ENCODE data around the gene KANSL1. TPM values are rescaled to one million over a fixed set of nuclear protein-coding genes. Genes with fewer than 3 reads are reported as not detected.
"Not testable (repeated sequence)": the region's sequence is repeated elsewhere in the genome, so short reads cannot be mapped to it uniquely, and the experiment has no call there.

KANSL1 gene
- total RNA-seq, 1 donor from 2014 or later = 190 TPM

GRCh38 chr17:46193626-46194392 lies 580 bp upstream of the KANSL1 start:
- DNase-seq (ENCODE audit: low spot score) = peak; percentile 98

GRCh38 chr17:46192439-46193150 lies 634 bp downstream of the KANSL1 start:
- peak; percentile 85 for DNase-seq (ENCODE audit: low spot score)

GRCh38 chr17:46192189-46192438 lies 1.1 kb downstream of the KANSL1 start:
- no peak for DNase-seq (ENCODE audit: low spot score)

GRCh38 chr17:46191322-46192188 lies 1.7 kb downstream of the KANSL1 start:
- DNase-seq (ENCODE audit: low spot score) = no peak

- DNase-seq (ENCODE audit: low spot score) = no peak
Observed at GRCh38 chr17:46190763-46191162, 2.5 kb downstream of the KANSL1 start.

- not testable (repeated sequence) for DNase-seq (ENCODE audit: low spot score)
Observed at GRCh38 chr17:46186827-46187235, 6.4 kb downstream of the KANSL1 start.

- DNase-seq (ENCODE audit: low spot score) = no peak
Observed at GRCh38 chr17:46184696-46185095, 8.5 kb downstream of the KANSL1 start.

- DNase-seq (ENCODE audit: low spot score) = not testable (repeated sequence)
Observed at GRCh38 chr17:46183383-46183782, 9.8 kb downstream of the KANSL1 start.

- DNase-seq (ENCODE audit: low spot score) = no peak
Observed at GRCh38 chr17:46182961-46183360, 10.3 kb downstream of the KANSL1 start.

- no peak for DNase-seq (ENCODE audit: low spot score)
Observed at GRCh38 chr17:46181940-46182339, 11.3 kb downstream of the KANSL1 start.

GRCh38 chr17:46181316-46181715 lies 11.9 kb downstream of the KANSL1 start:
- not testable (repeated sequence) for DNase-seq (ENCODE audit: low spot score)

GRCh38 chr17:46180892-46181274 lies 12.3 kb downstream of the KANSL1 start:
- no peak for DNase-seq (ENCODE audit: low spot score)

GRCh38 chr17:46180185-46180891 lies 12.9 kb downstream of the KANSL1 start:
- not testable (repeated sequence) for DNase-seq (ENCODE audit: low spot score)

GRCh38 chr17:46179375-46179999 lies 13.7 kb downstream of the KANSL1 start:
- DNase-seq (ENCODE audit: low spot score) = no peak

GRCh38 chr17:46178550-46179214 lies 14.5 kb downstream of the KANSL1 start:
- DNase-seq (ENCODE audit: low spot score) = no peak

- DNase-seq (ENCODE audit: low spot score) = no peak
Observed at GRCh38 chr17:46176975-46177374, 16.3 kb downstream of the KANSL1 start.

- DNase-seq (ENCODE audit: low spot score) = no peak
Observed at GRCh38 chr17:46175891-46176290, 17.3 kb downstream of the KANSL1 start.

- no peak for DNase-seq (ENCODE audit: low spot score)
Observed at GRCh38 chr17:46173153-46173552, 20.1 kb downstream of the KANSL1 start.

GRCh38 chr17:46171939-46172338 lies 21.3 kb downstream of the KANSL1 start:
- no peak for DNase-seq (ENCODE audit: low spot score)

- no peak for DNase-seq (ENCODE audit: low spot score)
Observed at GRCh38 chr17:46170639-46171429, 22.4 kb downstream of the KANSL1 start.

Data from ureter (tissue), 1 donor.